NCI-H2029 (cell line): ENCODE data around the gene EML6.
"Not testable (repeated sequence)": the region's sequence is repeated elsewhere in the genome, so short reads cannot be mapped to it uniquely, and the experiment has no call there.

ENCODE experiments used
- DNase-seq: peaks from one replicate; lab custom pipeline; 2025; lab: John Stamatoyannopoulos, UW

EML6 gene

DNA sequence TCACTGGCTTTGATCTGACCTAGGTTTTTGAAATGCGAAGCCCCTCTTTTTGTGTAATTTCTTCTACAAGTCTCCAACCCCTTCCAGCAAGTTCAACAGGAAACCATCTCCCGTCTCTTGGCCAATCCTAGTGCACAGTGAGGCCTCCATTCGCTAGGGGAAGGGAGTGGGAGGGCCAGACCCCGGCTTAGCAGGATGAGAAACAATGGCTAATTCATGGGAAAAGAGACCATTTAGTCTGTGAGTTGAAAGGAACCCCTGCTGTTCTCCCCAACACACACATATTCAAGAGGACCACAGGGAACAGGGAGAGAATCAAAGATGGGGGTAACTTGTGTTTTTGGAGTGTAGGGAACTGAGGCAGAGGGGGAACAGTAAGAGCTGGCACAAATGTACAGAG lies 243.8 kb downstream of the EML6 start:
- DNase-seq = no peak

DNA sequence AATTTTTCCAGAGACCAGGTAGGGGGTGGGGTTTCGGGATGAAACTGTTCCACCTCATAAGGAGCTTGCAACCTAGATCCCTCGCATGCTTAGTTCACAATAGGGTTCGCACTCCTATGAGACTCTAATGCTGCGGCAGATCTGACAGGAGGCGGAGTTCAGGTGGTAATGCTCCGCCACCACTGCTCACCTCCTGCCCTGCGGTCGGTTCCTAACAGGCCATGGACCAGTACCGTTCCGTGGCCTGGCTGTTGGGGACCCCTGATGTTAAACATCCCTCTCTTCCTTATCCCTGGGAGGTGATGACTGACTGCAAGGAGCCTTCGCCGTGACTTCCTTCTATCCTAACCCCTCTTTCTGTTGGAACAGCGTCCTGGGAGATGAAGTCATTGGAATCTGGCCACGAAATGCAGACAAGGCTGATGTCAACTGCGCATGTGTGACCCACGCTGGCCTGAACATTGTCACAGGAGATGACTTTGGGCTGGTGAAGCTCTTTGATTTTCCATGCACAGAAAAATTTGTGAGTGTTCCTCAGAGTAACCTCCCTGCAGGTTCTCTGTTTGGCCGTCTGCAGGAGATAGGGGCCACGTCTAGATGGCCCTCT lies 244.4 kb downstream of the EML6 start:
- no peak for DNase-seq

DNA sequence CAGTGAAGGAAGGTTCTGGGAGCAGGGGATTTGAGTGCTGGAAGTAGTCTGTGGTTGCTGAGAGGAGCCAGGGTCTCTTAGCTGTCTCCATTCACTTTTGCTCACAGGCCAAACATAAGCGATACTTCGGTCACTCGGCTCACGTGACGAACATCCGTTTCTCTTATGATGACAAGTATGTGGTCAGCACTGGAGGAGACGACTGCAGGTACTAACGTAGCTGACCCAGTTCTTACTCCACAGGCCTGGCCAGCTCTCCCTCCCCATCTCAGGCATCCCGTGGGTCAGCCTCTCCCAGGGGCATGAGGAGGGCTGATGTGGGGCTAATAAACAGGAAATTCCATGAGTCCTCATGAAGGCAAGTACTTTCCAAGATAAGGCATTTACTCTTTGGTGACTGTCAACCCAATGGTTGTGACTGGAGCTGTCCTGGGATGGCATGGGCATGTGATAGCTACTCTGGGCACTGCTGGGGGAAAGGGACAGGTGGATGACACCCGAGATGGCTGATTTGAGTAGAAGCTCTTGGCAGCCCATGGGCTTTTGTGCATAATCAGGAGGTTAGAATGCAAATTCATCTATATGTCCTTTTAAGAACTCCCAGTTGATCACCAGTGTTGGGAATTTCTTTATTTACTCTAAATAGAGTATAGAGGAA lies 245.2 kb downstream of the EML6 start:
- DNase-seq = no peak

- DNase-seq = peak; percentile 1
Observed at GRCh38 chr2:54969295-54969939, 246.0 kb downstream of the EML6 start.

- DNase-seq = no peak
Observed at GRCh38 chr2:54969940-54970338, 246.5 kb downstream of the EML6 start.

DNA sequence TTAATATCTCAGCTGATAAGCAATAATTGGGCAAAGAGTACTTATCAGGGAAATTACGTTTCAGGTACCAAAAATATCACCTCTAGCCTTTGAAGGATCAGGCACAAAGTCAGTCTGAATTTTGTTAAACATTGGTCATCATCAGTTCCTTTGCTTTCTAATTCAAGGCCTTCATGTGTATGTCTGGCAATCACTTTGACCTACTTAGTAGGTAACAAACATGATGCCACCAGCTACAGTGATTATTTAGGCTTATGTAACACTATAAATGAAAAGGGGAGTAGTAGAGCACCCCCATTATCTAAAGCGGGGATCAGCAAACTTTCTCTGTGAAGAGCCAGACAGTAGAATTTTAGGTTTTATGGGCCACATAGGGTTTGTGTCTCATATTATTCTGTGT lies 251.7 kb downstream of the EML6 start:
- DNase-seq = no peak

DNA sequence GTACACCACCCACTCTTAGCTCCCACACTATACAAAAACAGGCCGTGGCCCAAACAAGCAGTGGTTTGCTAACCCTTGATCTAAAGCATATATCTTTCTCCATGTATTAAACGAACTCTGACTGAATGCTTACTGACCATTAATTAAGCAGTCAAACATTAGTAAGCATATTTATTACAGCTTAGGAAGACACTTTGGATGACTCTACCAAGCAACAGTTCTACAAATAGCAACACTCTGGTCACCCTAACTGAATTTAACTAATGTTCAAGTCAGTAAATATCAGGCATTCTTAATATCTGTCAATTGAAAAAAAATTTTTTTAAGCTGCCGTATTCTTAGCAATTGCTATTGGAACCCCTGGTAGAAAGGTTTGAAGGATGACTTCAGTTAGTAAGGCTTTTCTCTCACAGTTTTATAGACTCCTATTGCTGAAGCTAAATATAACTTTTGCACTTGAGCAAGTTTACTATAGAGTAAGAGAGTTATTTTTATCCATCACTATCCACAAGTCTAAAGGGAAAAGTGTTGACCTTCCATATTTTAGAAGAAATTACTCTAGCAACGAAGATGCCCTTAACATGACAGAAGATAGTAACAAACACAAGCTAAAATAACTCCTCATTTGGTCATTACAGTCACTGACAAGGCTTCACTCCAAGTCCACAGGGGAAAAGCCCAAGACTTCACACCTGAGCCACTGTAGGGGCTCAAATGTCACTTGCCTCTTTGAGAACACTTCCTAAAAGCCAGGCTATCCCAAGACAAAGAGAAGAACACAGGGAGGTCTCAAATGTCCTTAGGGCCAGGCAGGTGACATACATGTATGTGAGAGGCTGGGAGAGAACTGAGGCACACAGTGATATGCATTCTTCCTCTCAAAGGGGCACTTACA lies 252.4 kb downstream of the EML6 start:
- DNase-seq = no peak

DNA sequence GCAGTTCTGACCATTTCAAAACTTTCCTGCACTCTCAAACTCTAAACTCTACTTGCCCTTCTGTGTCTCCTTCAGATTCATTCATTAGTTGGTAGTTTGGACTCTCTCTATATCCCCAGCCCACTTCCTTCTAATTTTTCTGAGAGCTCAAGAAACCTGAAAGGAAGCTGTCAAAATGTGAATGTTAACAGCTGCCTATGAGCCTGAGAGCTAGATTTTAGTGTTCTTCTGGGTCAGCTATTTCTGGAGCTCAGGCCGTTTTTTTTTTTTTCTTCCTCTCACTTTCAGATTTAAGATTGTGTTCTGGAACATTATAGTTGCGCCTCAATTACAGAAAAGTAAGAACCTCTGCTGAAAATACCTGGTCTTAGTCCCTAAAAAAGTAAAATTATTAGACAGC lies 253.7 kb downstream of the EML6 start:
- no peak for DNase-seq

DNA sequence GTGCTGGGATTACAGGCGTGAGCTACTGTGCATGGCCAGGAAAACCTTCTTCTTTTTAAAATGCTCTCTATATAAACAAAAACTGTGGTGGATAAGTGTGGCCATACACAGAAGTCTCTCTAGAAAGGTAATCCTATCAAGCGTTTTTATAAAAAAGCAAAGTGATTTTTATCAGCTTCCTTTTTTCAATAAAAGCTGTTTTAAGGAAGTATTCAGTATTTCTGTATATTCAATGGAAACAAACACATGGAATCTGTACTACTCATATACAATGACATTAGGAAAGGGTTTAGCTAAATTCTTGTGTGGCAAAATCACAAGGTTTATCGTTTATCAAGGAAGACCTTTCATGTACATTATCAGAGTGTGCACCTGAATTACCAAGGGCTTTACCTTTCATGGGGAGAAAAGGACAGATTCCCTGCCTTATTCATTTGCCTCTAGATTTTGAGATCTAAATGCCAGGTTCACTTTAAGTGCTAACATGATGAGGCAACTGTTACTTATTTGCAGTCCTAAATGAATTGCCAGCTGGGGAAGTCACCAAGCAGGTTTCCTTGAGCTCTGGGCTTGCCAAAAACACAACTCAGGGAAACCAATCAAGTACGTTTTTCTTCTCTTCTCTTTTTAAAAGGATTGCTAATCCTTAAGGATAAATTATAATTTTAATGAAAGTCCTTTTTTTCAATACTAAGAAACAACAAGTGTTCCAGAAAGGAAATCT lies 256.0 kb downstream of the EML6 start:
- peak; percentile 18 for DNase-seq

- DNase-seq = no peak
Observed at GRCh38 chr2:54981385-54981784, 257.9 kb downstream of the EML6 start.

GRCh38 chr2:54983345-54984220 lies 260.1 kb downstream of the EML6 start:
- DNase-seq = no peak

- DNase-seq = no peak
Observed at GRCh38 chr2:54984476-54984875, 261.0 kb downstream of the EML6 start.

GRCh38 chr2:54986264-54986663 lies 262.8 kb downstream of the EML6 start:
- no peak for DNase-seq

DNA sequence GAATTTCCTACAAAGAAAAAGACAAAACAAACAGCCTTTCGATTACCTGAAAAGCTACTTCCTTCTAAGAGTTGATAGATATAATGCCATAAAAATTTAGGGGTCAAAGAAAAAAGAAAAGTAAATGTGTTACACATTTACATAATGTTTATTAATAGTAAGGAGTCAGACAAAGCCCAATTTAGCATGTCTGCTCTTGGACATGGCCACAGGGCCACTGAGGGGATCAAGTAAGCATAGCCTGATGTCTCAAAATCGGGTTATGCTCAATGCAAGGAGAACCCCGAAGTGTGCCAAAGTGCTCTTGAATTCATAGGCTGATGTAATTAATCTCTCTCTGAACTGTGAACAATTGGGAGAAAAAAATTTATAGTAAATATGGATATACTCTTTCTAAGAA lies 265.1 kb downstream of the EML6 start:
- DNase-seq = no peak

DNA sequence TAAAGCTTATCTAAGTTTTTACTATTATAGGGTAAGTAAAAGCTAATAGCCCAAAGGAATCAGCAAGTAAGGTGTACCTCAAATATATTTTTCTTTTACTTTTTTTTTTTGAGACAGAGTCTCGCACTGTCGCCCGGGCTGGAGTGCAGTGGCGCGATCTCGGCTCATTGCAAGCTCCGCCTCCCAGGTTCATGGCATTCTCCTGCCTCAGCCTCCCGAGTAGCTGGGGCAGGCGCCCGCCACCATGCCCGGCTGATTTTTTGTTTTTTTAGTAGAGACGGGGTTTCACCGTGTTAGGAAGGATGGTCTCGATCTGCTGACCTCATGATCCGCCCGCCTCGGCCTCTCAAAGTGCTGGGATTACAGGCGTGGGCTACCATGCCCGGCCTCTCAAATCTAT lies 267.2 kb downstream of the EML6 start:
- not testable (repeated sequence) for DNase-seq

GRCh38 chr2:54995553-54995952 lies 272.1 kb downstream of the EML6 start:
- no peak for DNase-seq

DNA sequence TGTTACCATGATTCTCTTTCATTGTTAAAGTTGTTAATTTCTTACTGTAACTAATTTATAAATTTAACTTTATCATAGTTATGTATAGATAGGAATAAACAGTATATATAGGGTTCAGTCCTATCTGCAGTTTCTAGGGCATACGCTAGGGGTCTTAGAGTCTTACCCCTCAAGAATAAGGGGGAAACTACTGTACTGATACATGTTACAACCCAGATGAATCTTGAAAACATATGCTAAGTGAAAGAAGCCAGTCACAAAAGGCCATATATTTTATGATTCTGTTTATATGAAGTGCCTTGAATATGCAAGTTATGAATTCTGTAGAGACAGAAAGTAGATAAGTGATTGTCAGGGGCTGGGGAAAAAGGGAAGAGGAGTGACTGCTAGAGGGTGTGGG lies 274.4 kb downstream of the EML6 start:
- DNase-seq = no peak

- no peak for DNase-seq
Observed at GRCh38 chr2:54999182-54999581, 275.7 kb downstream of the EML6 start.

DNA sequence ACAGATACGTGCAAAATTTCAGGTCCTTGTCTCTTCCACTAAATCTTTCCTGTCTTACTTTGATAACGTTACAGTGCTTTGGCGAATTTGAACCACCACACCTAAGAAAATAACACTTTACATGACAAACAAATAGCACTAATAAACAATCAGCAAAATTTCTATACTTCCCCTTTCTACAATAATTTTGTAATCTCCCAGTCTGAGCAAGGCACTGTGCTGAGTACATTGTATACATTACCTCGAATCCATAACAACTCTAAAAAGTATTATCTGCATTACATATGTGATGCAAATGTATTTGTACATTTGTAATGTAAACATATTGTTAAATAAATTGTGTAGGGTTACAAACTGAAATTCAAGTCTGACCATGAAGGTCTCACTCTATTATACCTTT lies 276.9 kb downstream of the EML6 start:
- DNase-seq = no peak

DNA sequence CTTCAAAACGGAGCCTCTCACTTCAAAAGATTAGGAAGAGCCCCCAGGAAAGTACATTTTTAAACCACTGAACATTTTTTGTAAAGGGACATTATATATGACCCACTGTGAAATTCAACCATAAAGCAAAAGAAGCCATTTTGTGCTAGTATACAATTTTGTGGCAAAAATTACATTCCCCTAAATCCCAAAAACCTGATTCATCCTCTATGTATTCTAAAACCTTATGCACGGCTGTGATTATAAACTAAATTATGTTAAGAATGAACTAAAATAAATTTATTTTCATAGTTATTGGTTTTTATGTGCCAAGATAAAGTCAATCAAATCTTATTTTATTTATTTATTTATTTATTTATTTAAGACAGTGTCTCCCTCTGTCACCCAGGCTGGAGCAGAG lies 278.3 kb downstream of the EML6 start:
- DNase-seq = no peak
